ENCODE results near the gene ADIPOR2.
A peak's percentile ranks its signal among the peaks of the same experiment; 100 is the strongest.

ADIPOR2 gene

DNA sequence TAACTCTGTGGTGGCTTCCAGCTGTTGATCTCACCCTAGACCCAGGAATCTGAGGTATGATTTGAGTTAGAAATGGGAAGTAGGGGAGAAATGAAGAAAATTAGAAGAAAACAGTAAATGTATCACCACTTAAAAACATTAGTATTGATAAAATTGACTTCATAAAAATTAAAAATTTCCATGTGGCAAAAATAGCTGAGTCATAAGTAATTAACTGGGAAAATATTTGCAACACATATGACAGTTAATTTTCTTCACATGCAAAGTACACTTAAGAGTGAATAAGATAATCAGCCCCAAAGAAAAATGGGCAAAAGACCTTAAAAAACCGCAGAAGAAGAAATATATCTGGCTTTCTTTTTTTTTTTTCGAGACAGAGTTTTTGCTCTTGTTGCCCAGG lies 25.5 kb upstream of the ADIPOR2 start:
- DNase-seq (ENCODE audit: low read depth), result no peak
- TF ChIP-seq, protein P1, sequence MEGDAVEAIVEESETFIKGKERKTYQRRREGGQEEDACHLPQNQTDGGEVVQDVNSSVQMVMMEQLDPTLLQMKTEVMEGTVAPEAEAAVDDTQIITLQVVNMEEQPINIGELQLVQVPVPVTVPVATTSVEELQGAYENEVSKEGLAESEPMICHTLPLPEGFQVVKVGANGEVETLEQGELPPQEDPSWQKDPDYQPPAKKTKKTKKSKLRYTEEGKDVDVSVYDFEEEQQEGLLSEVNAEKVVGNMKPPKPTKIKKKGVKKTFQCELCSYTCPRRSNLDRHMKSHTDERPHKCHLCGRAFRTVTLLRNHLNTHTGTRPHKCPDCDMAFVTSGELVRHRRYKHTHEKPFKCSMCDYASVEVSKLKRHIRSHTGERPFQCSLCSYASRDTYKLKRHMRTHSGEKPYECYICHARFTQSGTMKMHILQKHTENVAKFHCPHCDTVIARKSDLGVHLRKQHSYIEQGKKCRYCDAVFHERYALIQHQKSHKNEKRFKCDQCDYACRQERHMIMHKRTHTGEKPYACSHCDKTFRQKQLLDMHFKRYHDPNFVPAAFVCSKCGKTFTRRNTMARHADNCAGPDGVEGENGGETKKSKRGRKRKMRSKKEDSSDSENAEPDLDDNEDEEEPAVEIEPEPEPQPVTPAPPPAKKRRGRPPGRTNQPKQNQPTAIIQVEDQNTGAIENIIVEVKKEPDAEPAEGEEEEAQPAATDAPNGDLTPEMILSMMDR (IDR thresholded peaks at IDR 0.05; ENCODE audit: insufficient read depth, low read depth, low read length, missing control alignments), result no peak
- no peak overlapping the region for H3K4me3 ChIP-seq (ENCODE audit: low read depth, low read length)

DNA sequence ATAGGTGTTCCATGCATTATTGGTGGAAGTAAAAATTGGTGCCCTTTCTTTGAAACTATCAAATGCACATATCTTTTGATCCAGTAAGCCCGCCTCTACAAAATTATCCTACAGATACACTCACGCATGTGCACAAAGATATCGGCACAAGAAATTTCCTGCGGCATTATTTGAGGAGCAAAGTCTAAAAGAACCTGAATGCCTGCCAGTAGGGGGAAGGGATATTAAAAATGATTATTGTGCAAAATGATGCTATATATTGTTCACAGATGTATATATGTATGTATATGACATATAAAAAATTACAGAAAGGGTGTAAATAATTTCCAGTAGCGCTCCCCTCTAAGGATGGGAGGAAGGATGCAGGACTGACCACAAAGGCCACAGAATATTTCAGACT lies 24.7 kb upstream of the ADIPOR2 start:
- DNase-seq (ENCODE audit: low read depth), result no peak
- no peak overlapping the region for H3K4me3 ChIP-seq (ENCODE audit: low read depth, low read length)
- TF ChIP-seq, protein P1 (IDR thresholded peaks at IDR 0.05; ENCODE audit: insufficient read depth, low read depth, low read length, missing control alignments), result no peak

DNA sequence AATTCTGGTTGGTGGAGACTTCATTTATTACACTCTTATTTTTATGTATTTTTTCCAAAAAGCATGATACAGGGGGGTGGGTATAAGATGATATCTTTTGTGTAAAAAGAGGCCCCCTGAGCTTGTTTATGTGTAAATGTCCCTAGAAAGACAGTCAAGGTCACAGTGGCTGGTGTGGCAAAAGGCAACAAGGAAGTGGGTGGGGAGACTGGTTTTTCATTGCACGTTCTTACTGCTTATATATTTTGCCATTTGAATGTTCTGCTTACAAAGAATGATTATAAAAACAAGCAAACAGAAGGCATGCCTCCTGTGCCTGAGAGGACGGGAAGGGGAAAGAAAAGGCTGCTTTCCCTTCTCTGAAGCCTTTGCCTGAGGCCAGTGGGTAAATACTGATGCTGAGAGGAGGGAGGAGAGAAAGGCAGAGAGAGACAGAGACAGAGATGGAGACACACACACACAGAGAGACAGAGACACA lies 24.1 kb upstream of the ADIPOR2 start:
- DNase-seq (ENCODE audit: low read depth), result peak; percentile 16
- no peak overlapping the region for H3K4me3 ChIP-seq (ENCODE audit: low read depth, low read length)
- TF ChIP-seq, protein P1 (IDR thresholded peaks at IDR 0.05; ENCODE audit: insufficient read depth, low read depth, low read length, missing control alignments), result no peak

DNA sequence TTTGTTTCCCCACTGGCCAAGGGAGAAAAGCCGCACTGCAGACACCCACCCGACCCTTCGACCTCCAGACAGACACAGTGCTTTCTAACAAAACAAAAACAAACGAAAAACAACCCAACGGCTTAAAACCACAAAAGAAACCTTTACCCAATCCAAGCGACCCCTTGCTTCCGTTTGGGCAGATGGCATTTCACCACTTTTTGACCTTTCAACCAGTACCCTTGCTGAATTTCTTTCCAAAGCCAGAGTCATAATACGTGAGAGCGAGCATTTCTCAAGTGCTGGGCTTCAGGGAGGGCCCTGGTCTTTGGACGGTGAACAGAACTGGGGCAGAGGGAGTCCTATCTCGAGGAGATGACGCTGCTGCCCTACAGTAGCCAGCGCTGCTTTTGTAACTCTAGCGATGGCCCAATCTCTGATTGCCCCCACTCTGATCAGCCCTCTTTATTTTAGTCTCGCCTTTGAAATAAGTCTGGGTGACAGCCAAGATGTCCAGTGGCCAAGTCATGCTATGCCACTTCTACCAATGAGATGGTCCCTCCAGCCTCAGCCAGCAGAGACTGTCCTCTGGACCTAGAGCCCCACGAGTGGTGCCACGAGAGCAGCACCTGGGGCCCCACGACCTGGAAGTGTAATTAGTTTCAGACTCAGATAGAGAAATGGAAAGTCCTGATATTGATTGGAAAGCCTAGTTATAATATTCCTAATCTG lies 21.9 kb upstream of the ADIPOR2 start:
- TF ChIP-seq, protein P1 (IDR thresholded peaks at IDR 0.05; ENCODE audit: insufficient read depth, low read depth, low read length, missing control alignments), result no peak
- H3K4me3 ChIP-seq (ENCODE audit: low read depth, low read length), result no peak overlapping the region
- DNase-seq (ENCODE audit: low read depth), result no peak

DNA sequence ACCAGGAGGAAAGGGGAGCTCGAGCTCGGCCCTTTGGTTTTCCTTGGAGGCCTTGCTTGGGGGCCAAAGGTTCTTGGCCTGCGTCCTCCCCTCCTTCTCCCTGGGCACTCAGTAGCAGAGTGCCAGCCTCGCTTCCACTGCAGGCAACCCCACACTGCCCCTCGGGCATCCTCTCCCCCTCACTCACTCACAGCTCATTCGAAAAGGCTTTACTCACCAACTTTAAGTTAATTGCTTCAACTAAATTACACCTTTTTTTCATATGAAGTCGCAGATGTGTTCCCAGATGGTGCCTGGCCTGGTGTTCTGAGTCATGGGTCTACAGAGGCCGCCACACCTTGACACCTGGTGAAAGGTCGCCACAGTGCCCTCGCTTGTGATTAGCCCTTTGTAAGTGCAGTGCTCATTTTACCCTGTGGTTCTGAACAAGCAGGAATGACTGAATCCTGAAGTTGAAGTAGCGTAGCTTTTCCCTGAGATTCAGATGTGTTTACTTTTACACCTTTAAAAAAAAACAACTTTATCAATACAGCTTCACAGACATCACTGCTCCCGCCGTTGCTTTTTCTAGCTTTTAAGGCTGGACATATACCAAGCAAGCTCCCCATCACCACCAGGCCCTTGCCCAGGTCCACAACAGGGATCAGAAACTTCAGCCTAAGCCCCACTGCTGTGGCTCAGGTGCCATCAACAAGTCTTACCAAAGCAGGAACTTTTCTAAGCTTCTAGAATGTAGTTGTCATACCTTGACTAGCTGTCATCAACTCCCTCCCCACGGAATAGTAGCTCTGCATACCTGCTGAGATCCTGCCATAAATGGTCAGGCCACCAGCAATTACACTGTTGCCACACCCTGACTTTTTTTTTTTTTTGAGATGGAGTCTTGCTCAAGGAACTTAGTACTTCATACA lies 20.3 kb upstream of the ADIPOR2 start:
- no peak for DNase-seq (ENCODE audit: low read depth)
- TF ChIP-seq, protein P1 (IDR thresholded peaks at IDR 0.05; ENCODE audit: insufficient read depth, low read depth, low read length, missing control alignments), result no peak
- no peak overlapping the region for H3K4me3 ChIP-seq (ENCODE audit: low read depth, low read length)

DNA sequence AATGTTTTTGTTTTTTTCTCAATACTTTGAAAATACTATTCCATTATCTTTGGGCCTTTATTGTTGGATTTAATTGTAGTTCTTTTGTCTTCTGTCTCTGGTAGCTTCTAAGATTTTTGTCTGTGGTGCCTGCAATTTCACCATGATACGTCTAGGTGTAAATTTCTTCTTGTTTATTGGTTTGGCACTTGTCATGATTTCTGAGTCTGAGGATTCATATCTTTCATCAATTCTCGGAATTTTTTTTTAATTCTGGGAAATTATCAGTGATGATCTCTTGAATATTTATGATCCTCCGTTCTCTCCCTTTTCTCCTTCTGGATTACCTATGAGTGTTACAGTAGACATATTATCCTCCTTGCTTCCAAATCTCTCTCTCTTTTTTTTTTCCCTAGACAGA lies 14.8 kb upstream of the ADIPOR2 start:
- TF ChIP-seq, protein P1 (IDR thresholded peaks at IDR 0.05; ENCODE audit: insufficient read depth, low read depth, low read length, missing control alignments), result no peak
- no peak for DNase-seq (ENCODE audit: low read depth)
- no peak overlapping the region for H3K4me3 ChIP-seq (ENCODE audit: low read depth, low read length)
